GM21786 (cell line): ENCODE measurements around the gene PRR20B.
"Not testable (repeated sequence)": the region's sequence is repeated elsewhere in the genome, so short reads cannot be mapped to it uniquely, and the experiment has no call there.

ENCODE experiments used
- ATAC-seq: cut with Tn5 transposase; IDR thresholded peaks from one replicate; pipeline ENCODE4 v1.9.1; 2021; ENCODE audit not compliant: unreplicated experiment

PRR20B gene

DNA sequence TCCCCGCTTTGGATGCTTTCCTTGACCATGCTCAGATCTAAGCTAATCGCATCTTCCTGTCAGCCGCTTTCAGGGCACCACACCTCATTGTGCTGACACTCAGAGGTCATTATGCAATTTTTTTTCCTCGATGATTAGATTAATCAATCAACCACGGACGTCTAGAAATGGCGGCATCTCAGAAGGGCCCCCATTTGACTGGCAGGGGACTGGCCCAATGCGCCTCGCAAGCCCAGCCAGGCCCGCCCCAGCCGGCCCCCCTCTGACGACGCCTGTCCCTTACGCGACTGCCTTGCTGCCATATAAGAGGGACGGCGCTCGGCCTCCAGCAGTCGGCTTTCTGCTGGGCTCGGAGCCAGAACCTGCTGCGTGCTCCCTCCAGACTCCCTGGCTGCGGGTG is at the start of gene PRR20B:
Gene PRR20B, plus strand, starts transcription at position 301 of the 400 bp plus-strand sequence. CDS start 387 bp downstream, outside the sequence.
- not testable (repeated sequence) for ATAC-seq

DNA sequence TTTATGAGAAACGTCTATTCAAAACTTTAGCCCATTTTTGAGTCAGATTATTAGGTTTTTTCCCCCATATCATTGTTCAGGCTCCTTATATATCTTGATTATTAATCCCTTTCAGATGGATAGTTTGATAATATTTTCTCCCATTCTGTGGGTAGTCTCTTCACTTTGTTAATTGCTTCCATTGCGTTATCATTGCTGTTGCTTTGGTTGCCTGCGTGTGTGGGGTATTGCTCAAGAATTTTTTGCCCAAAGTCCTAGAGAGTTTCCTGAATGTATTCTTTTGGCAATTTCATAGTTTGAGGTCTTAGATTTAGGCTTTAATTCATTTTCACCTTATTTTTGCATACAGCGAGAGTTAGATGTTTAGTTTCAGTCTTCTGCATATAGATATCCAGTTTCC is 32.3 kb upstream of the PRR20B start:
- no peak for ATAC-seq

DNA sequence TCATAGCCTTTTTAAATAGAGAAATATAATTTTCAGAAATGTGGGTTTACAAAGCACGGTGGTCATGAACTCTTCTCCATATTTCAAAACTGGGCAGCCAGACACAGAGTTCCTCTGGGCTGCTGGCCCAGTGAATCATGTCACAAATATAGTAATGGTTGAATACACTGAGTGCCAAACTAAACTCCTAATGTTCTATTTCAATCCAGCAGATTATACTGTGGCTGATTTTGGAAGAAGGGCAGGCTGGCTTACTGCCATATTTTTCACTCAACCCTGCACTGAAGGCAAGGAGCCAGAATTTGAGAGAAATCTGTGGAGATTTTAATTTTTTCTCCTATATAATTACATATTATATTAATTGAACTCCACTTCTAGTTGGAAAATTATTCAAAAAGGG is 23.6 kb upstream of the PRR20B start:
- no peak for ATAC-seq

DNA sequence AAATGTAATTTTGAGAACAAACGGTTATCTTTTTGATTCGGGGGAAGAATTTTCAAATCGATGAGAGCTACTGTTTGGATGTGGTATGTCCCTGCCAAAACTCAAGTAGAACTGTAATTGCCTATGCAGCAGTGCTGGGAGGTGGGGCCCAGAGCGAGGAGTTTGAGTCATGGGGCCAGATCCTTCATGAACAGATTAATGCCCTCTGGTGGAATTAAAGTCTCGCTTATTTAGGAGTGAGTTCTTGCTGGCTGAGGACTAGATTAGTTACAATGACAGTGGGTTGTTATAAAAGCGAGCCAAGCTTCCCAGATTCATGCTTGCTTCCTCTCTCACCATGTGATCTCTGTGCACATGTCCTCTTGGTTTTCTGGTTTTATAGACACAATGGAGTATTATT is 18.4 kb upstream of the PRR20B start:
- no peak for ATAC-seq

DNA sequence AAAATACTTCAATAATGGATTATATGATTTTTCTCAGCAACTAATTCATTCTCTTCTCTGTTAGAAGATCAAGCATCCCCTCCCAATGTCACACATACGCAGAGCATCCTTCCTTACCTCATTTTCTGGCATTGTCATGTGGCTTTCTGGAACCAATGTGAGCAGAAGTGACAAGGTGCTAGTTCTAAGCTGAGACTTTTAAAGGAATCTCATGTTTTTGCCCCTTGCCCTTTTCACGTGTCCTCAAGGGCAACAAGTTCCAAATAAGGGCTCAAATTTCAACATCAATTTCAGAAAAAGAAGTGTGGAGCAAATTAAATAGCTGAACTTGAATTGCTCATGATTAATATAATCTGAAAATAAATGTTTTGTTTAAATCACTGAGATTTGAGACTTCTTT is 11.2 kb upstream of the PRR20B start:
- no peak for ATAC-seq

DNA sequence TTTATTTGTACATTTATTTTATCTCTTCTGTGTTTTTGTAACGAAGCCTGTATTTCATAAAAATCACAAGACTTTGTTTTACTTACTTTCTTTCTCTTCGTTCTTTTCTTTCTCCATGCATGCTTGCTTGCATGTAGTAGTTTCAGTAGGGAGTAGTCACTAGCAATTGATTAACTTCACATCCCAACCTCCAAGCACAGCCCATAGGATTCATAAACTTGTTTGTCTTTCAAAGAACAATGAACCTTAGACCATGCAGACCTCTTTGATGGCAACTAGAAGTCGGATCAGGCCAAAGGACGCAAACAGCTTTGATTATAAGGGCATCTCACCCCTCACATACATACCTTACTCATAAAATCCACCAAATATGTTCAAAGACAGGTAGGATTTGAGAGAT is 9.7 kb upstream of the PRR20B start:
- no peak for ATAC-seq

DNA sequence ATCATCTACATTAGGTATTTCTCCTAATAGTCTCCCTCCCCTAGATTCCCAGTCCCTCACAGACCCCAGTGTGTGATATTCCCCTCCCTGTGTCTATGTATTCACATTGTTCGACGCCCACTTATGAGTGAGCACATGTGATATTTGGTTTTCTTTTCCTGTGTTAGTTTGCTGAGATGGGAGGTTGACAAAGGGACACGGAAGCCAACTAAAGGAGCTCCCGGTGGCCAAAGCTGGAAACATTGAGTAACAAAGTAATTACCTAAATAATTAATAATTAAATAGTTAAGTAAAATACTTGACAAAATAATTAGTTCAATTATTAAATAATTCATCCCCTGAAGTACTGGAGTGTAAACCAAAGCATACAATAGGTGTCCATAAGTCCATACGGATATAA is 8.3 kb upstream of the PRR20B start:
- no peak for ATAC-seq

DNA sequence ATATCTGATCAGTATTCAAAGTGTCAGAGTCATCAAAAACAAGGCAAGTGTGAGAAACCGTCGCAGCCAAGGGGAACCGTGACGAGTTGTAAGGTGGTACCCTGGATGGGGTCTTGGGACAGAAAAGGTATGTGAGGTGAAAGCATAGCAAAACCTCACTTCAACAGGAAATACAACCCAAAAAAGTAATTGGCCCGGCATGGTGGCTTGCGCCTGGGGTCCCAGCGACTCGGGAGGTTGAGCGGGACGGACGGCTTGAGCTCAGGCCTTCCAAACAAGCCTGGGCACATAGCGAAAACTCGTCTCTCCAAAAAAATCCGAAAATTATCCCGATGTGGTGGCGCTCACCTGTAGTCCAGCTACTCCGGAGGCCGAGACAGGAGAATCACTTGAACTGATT is 7.5 kb upstream of the PRR20B start:
- not testable (repeated sequence) for ATAC-seq

DNA sequence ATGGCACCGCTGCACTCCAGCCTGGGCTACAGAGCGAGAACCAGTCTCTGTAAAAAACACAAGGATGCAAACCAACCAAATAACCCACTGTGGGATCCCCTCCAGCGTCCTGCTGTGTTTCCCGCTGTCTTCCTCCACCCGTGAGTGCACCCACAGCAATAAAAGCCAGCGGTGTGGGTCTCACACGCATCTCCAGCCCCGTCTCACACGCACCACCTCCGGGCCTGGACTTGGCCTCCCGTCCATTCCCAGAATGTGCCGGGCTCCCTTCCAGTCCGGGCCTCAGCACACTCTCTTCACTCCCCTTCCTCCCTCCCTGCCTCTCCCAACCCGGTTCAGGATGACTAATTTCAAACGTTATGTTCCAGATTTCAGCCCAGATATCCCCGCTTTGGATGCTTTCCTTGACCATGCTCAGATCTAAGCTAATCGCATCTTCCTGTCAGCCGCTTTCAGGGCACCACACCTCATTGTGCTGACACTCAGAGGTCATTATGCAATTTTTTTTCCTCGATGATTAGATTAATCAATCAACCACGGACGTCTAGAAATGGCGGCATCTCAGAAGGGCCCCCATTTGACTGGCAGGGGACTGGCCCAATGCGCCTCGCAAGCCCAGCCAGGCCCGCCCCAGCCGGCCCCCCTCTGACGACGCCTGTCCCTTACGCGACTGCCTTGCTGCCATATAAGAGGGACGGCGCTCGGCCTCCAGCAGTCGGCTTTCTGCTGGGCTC is 6.9 kb upstream of the PRR20B start, which contains the start of gene PRR20A:
Gene PRR20A, plus strand, starts transcription at position 684 of the 734 bp plus-strand sequence. CDS start 387 bp downstream, outside the sequence.
- ATAC-seq: not testable (repeated sequence)

DNA sequence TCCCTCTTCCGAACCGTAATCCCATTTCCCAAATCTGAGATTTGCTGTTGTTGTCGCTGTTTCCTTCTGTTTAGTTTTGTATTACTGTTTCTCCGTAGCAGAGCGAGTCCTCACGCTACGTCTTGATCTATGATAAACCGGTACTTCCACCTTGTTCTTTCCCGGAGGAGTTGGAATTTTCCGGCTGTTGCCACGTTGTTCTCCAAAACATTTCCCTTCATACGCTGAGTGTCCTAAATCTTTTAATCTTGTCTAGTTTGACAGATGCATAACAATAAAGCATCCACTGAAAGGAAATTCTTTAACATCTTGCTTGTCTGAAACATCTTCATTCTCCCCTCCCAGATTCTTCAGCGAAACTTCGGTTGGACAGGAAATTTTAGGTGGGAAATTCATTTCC is 818 bp downstream of the PRR20B start:
- ATAC-seq: not testable (repeated sequence)

DNA sequence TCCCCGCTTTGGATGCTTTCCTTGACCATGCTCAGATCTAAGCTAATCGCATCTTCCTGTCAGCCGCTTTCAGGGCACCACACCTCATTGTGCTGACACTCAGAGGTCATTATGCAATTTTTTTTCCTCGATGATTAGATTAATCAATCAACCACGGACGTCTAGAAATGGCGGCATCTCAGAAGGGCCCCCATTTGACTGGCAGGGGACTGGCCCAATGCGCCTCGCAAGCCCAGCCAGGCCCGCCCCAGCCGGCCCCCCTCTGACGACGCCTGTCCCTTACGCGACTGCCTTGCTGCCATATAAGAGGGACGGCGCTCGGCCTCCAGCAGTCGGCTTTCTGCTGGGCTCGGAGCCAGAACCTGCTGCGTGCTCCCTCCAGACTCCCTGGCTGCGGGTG is 6.5 kb downstream of the PRR20B start, which contains the start of gene PRR20C:
Gene PRR20C, plus strand, starts transcription at position 301 of the 400 bp plus-strand sequence. CDS start 387 bp downstream, outside the sequence.
- ATAC-seq: not testable (repeated sequence)

DNA sequence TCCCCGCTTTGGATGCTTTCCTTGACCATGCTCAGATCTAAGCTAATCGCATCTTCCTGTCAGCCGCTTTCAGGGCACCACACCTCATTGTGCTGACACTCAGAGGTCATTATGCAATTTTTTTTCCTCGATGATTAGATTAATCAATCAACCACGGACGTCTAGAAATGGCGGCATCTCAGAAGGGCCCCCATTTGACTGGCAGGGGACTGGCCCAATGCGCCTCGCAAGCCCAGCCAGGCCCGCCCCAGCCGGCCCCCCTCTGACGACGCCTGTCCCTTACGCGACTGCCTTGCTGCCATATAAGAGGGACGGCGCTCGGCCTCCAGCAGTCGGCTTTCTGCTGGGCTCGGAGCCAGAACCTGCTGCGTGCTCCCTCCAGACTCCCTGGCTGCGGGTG is 13.0 kb downstream of the PRR20B start, which contains the start of gene PRR20D:
Gene PRR20D, plus strand, starts transcription at position 301 of the 400 bp plus-strand sequence. CDS start 387 bp downstream, outside the sequence.
- not testable (repeated sequence) for ATAC-seq

DNA sequence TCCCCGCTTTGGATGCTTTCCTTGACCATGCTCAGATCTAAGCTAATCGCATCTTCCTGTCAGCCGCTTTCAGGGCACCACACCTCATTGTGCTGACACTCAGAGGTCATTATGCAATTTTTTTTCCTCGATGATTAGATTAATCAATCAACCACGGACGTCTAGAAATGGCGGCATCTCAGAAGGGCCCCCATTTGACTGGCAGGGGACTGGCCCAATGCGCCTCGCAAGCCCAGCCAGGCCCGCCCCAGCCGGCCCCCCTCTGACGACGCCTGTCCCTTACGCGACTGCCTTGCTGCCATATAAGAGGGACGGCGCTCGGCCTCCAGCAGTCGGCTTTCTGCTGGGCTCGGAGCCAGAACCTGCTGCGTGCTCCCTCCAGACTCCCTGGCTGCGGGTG is 19.6 kb downstream of the PRR20B start, which contains the start of gene PRR20E:
Gene PRR20E, plus strand, starts transcription at position 301 of the 400 bp plus-strand sequence. CDS start 387 bp downstream, outside the sequence.
- not testable (repeated sequence) for ATAC-seq

DNA sequence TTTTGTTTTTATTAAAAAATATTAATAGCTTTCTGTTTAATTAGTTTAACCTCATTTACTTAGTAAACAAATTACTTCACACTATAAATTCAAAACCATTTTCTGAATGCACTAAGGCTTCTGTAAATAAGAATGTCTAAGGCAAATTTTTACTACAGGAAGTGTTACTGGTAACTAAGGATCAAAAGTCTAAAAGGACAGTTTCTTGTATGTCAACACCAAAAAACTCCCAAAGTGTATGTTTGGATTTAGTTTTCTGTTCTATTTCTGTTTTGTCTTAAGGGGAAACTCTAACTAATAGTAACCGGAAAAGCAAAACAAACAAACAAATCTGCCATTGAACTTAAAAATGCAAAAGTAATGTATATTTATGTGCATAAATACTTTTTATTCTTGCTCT is 44.4 kb downstream of the PRR20B start:
- no peak for ATAC-seq
